ENCODE results near the gene DESI2.

DNA sequence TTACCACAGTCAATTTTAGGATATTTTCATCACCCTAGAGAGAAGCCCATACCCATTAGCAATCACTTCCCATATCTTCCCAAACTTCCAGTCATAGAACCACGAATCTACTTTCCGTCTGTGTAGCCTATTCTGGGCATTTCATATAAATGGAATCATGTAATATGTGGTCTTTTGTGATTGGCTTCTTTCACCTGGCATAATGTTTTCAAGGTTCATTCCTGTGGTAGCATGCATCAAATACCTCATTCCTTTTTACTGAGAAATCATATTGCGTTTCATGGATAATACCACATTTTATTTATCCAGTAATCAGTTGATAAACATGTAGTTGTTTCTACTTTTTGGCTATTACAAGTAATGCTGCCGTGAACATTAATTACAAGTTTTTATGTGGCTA is 21.5 kb downstream of the DESI2 start:
- no peak for TF ChIP-seq POLR2A (IDR thresholded peaks at IDR 0.05; ENCODE audit: low read length)
- no peak for TF ChIP-seq GATA1 (IDR thresholded peaks at IDR 0.05; ENCODE audit: low read depth, low read length)

All from erythroblast (primary cell).